ENCODE results near the gene KCNMA1. TPM values are rescaled to one million over a fixed set of nuclear protein-coding genes. Genes with fewer than 3 reads are reported as not detected.

Gene KCNMA1
- polyA plus RNA-seq, 1 donor from 2014 or later, result 60.8 TPM

- Histone ChIP-seq H3K27ac (ENCODE audit: low read length) (no peak overlapping the region), H4K20me1 (ENCODE audit: insufficient read depth) (no peaks in the 10 kb centered on the region), H3F3A (ENCODE audit: insufficient read depth, low read length, poor library complexity, severe bottlenecking) (no peaks in the 10 kb centered on the region), H3K4me2 (ENCODE audit: low read length) (no peak overlapping the region), H3K9me3 (ENCODE audit: low read length) (no peaks in the 10 kb centered on the region), H3K36me3 (ENCODE audit: insufficient read depth, low read length) (no peaks in the 10 kb centered on the region), H2AFZ (ENCODE audit: low read depth, low read length) (no peak overlapping the region), H3K9me2 (ENCODE audit: insufficient read depth, low read length) (no peaks in the 10 kb centered on the region), H3K79me2 (replicated peaks; ENCODE audit: insufficient read depth, low read length) (no peaks in the 10 kb centered on the region), H3K27me3 (ENCODE audit: insufficient read depth, low read depth, low read length) (no peaks in the 10 kb centered on the region), H3K9ac (ENCODE audit: low read length) (no peak overlapping the region), H3K4me3 (ENCODE audit: low read length) (no peak overlapping the region)
- TF ChIP-seq REST (IDR thresholded peaks at IDR 0.05; ENCODE audit: borderline replicate concordance), result no peak
- no peak for TF ChIP-seq CTCF (IDR thresholded peaks at IDR 0.05; ENCODE audit: poor library complexity, severe bottlenecking)
- TF ChIP-seq TAF1 (IDR thresholded peaks at IDR 0.05; ENCODE audit: low read depth), result no peak
- no peak for TF ChIP-seq RAD21 (conservative IDR thresholded peaks at IDR 0.05)
- TF ChIP-seq EZH2 (IDR thresholded peaks at IDR 0.05; ENCODE audit: borderline replicate concordance, insufficient read depth, low read length, poor library complexity, severe bottlenecking), result no peak
- no peak for TF ChIP-seq POLR2AphosphoS5 (IDR thresholded peaks at IDR 0.05)
- TF ChIP-seq SMC3 (conservative IDR thresholded peaks at IDR 0.05; ENCODE audit: poor library complexity), result no peak
- no peak for TF ChIP-seq MXI1 (conservative IDR thresholded peaks at IDR 0.05; ENCODE audit: poor library complexity, severe bottlenecking)
- TF ChIP-seq EP300 (conservative IDR thresholded peaks at IDR 0.05; ENCODE audit: poor library complexity, severe bottlenecking), result no peak
Measured at GRCh38 chr10:77289027-77289501, 348.5 kb downstream of the KCNMA1 start.

GRCh38 chr10:77287647-77288120 is 349.9 kb downstream of the KCNMA1 start:
- H3K27ac ChIP-seq (ENCODE audit: low read length), result no peak overlapping the region
- H3K9me2 ChIP-seq (ENCODE audit: insufficient read depth, low read length), result no peaks in the 10 kb centered on the region
- H3K4me2 ChIP-seq (ENCODE audit: low read length), result no peak overlapping the region
- no peaks in the 10 kb centered on the region for H3F3A ChIP-seq (ENCODE audit: insufficient read depth, low read length, poor library complexity, severe bottlenecking)
- H3K79me2 ChIP-seq (replicated peaks; ENCODE audit: insufficient read depth, low read length), result no peaks in the 10 kb centered on the region
- no peaks in the 10 kb centered on the region for H3K36me3 ChIP-seq (ENCODE audit: insufficient read depth, low read length)
- H4K20me1 ChIP-seq (ENCODE audit: insufficient read depth), result no peaks in the 10 kb centered on the region
- TF ChIP-seq TAF1 (IDR thresholded peaks at IDR 0.05; ENCODE audit: low read depth), result no peak
- no peak overlapping the region for H3K9ac ChIP-seq (ENCODE audit: low read length)
- H3K4me3 ChIP-seq (ENCODE audit: low read length), result peak overlapping the region; percentile 27
- H3K27me3 ChIP-seq (ENCODE audit: insufficient read depth, low read depth, low read length), result no peaks in the 10 kb centered on the region
- no peak overlapping the region for H2AFZ ChIP-seq (ENCODE audit: low read depth, low read length)
- H3K9me3 ChIP-seq (ENCODE audit: low read length), result no peaks in the 10 kb centered on the region

Data from neural cell (in vitro differentiated cells).